Measurements from ENCODE around the gene ROPN1. TPM values are rescaled to one million over a fixed set of nuclear protein-coding genes. Genes with fewer than 3 reads are reported as not detected.

The ROPN1 gene
- total and polyA plus RNA-seq, 2 of the 4 experiments (the other 2 are of a cell fraction), result 0.03 to 0.18 TPM

GRCh38 chr3:123939706-123940105, 52.2 kb downstream of the ROPN1 start:
- Histone ChIP-seq H4K91ac (ENCODE audit: insufficient read depth, low read depth, low read length) (no peak overlapping the region), H3K27me3 (ENCODE audit: control insufficient read depth, insufficient read depth, low read length) (no peaks in the 10 kb centered on the region), H3K4ac (ENCODE audit: low read depth, low read length) (no peak overlapping the region), H3K36me3 (ENCODE audit: control insufficient read depth, insufficient read depth, low read length) (peaks cover 13% of the 10 kb centered on the region), H3K4me1 (ENCODE audit: control insufficient read depth, insufficient read depth, low read length) (peaks cover 2% of the 10 kb centered on the region; the same call in 1 of the 2 replicates), H3K9me3 (ENCODE audit: control insufficient read depth, insufficient read depth, low read length) (no peaks in the 10 kb centered on the region), H4K8ac (ENCODE audit: low read depth in 2 of 2, low read length in 2 of 2) (no peak overlapping the region), H3K4me3 (ENCODE audit: insufficient read depth, low read depth, low read length) (no peak overlapping the region), H3K4me2 (ENCODE audit: low read depth, low read length) (no peak overlapping the region), H2AFZ (replicated peaks; ENCODE audit: low read length, poor library complexity) (no peak overlapping the region), H3K9me1 (ENCODE audit: insufficient read depth, low read length) (no peaks in the 10 kb centered on the region), H3K9ac (ENCODE audit: low read depth, low read length) (no peak overlapping the region), H4K20me1 (ENCODE audit: insufficient read depth, low read length) (no peaks in the 10 kb centered on the region), H3K18ac (ENCODE audit: low read depth, low read length) (no peak overlapping the region), H2BK120ac (ENCODE audit: low read depth, low read length) (no peak overlapping the region), H2BK15ac (ENCODE audit: low read depth, low read length) (no peak overlapping the region), H3K79me1 (ENCODE audit: low read depth in 1 of 2, low read length in 2 of 2) (peaks cover 4 to 9% of the 10 kb centered on the region in 2 experiments; a peak in 1 of 4 replicates), H3K27ac (ENCODE audit: insufficient read depth, low read length) (no peak overlapping the region), H2BK5ac (ENCODE audit: low read depth, low read length, poor library complexity, severe bottlenecking) (no peak overlapping the region), H4K5ac (ENCODE audit: low read depth, low read length) (no peak overlapping the region), H3K14ac (replicated peaks; ENCODE audit: low read depth, low read length) (no peak overlapping the region), H2AK5ac (ENCODE audit: low read depth, low read length) (no peak overlapping the region), H2BK20ac (ENCODE audit: low read depth, low read length) (no peak overlapping the region), H3K23ac (ENCODE audit: low read depth, low read length) (no peak overlapping the region), H2AK9ac (replicated peaks; ENCODE audit: low read depth, low read length, poor library complexity) (no peak overlapping the region), H3K56ac (ENCODE audit: extremely low read depth, insufficient read depth, low read length) (no peak overlapping the region)
- ATAC-seq (ENCODE audit: low read depth) (no peak), DNase-seq (no peak)
- dilution Hi-C loops (cut with HindIII; ENCODE audit: low sequenced_read_pairs, unreplicated experiment) (no loop called here), intact Hi-C loops (cut with micrococcal nuclease) (loop anchor here (2.0 kb wide), 1 partner anchor 139 kb away; no protein-coding TSS in a partner anchor), in situ Hi-C loops (cut with MboI; ENCODE audit: low sequenced_read_pairs) (no loop called here)
- ChIA-PET POLR2A (ENCODE audit: unreplicated experiment) (interaction anchor here (0.6 kb wide), 1 partner anchor 94 kb away, joined by 14 read pairs; no protein-coding TSS in a partner anchor), CTCF (no interaction called here)
- WGBS, 2 experiments (ENCODE audit: extremely low coverage in 2 of 2, insufficient read length in 1 of 2), result no CpG with 5 or more reads among the region's 2 CpGs
- TF ChIP-seq CHD1 (IDR thresholded peaks at IDR 0.05; ENCODE audit: low read depth, low read length), result no peak
- TF ChIP-seq NFE2L2 (IDR thresholded peaks at IDR 0.05; ENCODE audit: low read depth, low read length), result no peak
- no peak for TF ChIP-seq RFX5 (IDR thresholded peaks at IDR 0.05; ENCODE audit: low read depth, low read length)
- TF ChIP-seq MXI1 (IDR thresholded peaks at IDR 0.05; ENCODE audit: borderline replicate concordance, low read depth, low read length), result no peak
- TF ChIP-seq CEBPB (IDR thresholded peaks at IDR 0.05; ENCODE audit: low read depth, low read length), result no peak
- no peak for TF ChIP-seq BHLHE40 (IDR thresholded peaks at IDR 0.05; ENCODE audit: low read depth, low read length)
- TF ChIP-seq MAZ (IDR thresholded peaks at IDR 0.05; ENCODE audit: borderline replicate concordance, low read depth, low read length), result no peak
- TF ChIP-seq SMC3 (IDR thresholded peaks at IDR 0.05; ENCODE audit: low read depth, low read length), result no peak
- TF ChIP-seq, protein P1, sequence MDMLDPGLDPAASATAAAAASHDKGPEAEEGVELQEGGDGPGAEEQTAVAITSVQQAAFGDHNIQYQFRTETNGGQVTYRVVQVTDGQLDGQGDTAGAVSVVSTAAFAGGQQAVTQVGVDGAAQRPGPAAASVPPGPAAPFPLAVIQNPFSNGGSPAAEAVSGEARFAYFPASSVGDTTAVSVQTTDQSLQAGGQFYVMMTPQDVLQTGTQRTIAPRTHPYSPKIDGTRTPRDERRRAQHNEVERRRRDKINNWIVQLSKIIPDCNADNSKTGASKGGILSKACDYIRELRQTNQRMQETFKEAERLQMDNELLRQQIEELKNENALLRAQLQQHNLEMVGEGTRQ (IDR thresholded peaks at IDR 0.05; ENCODE audit: low read depth, low read length), result no peak
- TF ChIP-seq FOS (IDR thresholded peaks at IDR 0.05; ENCODE audit: low read depth, low read length), result no peak
- no peak for TF ChIP-seq ELK1 (IDR thresholded peaks at IDR 0.05; ENCODE audit: borderline replicate concordance, low read depth, low read length)
- no peak for TF ChIP-seq CTCF (conservative IDR thresholded peaks at IDR 0.05; ENCODE audit: low read depth, low read length)
- no peak for TF ChIP-seq MAFK (IDR thresholded peaks at IDR 0.05; ENCODE audit: low read depth, low read length)
- no peak for TF ChIP-seq POLR2A (IDR thresholded peaks at IDR 0.05; ENCODE audit: low read depth, low read length)
- no peak for TF ChIP-seq RCOR1 (IDR thresholded peaks at IDR 0.05; ENCODE audit: insufficient replicate concordance, low read length)
- BruUV-seq (replicated peaks), result no TSS peak

All from IMR-90 (cell line).